ENCODE measurements around the gene CDH13.

DNA sequence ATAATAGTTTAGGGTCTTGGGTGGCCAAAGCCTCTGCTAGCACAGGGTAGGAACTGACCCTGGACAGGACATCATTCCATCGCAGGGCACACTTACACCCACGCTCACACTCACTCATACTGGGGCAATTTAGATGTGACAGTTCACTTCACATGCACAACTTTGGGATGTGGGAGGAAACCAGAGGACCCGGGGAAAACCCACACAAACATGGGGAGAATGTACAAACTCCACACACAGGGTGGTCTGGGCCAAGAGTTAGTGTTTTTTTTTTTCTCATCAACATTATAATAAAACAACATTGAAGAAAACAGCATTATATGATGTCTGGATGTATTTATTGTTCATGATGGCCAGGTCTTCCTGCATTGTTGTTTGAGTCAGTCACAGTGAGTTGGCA lies 93.6 kb downstream of the CDH13 start:
- TF ChIP-seq TAF1 (IDR thresholded peaks at IDR 0.05; ENCODE audit: borderline replicate concordance, insufficient read depth, low read length) (no peak), POLR2AphosphoS5 (IDR thresholded peaks at IDR 0.05; ENCODE audit: low read depth, low read length) (no peak)
